ENCODE data around the gene CTNNAL1.

The CTNNAL1 gene

DNA sequence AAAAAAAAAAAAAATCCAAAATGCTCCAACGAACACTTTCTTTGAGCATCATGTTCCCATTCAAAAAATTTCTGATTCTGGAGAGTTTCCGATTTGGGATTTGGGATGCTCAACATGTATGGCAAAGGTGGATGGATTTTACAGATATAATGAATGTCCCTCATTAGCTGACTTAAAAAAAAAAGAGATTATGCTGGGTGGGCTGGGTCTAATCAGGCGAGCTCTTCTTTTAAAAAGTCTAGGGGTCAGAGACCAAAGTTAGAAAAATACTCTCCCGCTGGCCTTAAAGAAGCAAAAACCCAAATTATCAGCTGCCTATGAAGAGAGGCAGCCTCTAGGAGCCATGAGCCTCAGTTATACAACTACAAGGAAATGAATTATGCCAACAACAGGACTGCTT, 15.2 kb upstream of the CTNNAL1 start:
- DNase-seq (ENCODE audit: low spot score): no peak

- DNase-seq (ENCODE audit: low spot score): no peak
These were observed 13.9 kb upstream of the CTNNAL1 start for GRCh38 chr9:109027176-109027575.

GRCh38 chr9:109026306-109026705, 13.0 kb upstream of the CTNNAL1 start:
- DNase-seq (ENCODE audit: low spot score): no peak

- DNase-seq (ENCODE audit: low spot score): no peak
These were observed 9.6 kb upstream of the CTNNAL1 start for GRCh38 chr9:109022873-109023272.

- DNase-seq (ENCODE audit: low spot score): no peak
These were observed 7.5 kb upstream of the CTNNAL1 start for GRCh38 chr9:109020581-109021511.

DNA sequence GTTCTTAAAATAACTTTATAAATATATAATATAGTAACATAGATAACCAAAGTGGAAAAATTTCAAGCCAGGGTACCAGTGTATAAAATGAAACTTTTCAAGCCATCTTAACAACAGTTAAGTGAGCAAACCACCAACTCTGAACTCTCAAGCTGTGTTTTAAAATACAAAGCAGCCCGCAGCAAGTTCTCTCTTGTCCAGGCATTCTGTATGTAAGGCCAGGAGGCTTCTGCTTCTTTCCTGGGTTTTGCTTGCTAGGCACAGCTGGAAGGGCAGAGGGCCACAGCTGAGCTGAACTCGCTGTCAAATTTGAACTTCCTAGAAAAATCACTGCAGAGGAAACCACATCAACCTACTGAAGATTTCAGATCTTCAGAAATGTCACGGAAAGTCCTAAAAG, 6.8 kb upstream of the CTNNAL1 start:
- no peak for DNase-seq (ENCODE audit: low spot score)

- no peak for DNase-seq (ENCODE audit: low spot score)
These were observed 6.1 kb upstream of the CTNNAL1 start for GRCh38 chr9:109019420-109019819.

- no peak for DNase-seq (ENCODE audit: low spot score)
These were observed 4.2 kb upstream of the CTNNAL1 start for GRCh38 chr9:109017493-109017892.

DNA sequence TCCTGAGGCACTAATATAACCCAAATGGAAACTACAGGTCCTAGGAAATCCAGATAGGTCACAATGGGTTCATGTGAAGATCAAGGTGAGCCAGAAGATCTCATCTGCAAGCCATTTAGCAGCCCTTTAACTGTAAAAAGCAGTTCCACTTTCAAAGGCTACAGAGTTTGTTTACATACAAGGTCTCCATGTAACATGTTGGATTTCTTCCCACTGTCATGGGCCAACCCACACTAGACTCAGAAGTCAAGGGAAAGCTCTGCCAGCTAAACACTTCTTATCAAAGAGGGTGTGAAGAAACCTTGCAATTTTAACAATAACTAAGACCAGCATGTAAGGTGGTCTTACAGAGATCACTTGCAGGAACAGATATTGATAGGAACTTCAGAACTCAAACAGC, 3.8 kb upstream of the CTNNAL1 start:
- DNase-seq (ENCODE audit: low spot score): no peak

DNA sequence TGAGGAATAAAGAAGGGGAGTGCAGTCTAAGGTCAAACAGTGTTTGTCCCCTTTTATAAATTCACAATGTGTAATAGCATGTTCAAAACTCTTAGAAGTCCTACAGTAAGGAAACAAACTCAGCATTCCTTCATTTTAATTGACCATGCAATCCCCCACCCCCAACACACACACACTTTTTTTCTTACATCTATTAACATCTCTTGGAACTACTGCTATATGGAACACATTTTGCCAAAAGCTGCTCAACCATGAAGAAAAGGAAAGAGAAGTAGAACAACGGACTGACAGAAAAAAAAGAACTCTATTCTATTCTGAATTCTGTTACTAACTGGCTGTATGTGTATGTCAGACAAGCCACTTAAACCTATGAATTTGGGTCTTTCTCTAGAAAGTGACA, 2.8 kb upstream of the CTNNAL1 start:
- no peak for DNase-seq (ENCODE audit: low spot score)

DNA sequence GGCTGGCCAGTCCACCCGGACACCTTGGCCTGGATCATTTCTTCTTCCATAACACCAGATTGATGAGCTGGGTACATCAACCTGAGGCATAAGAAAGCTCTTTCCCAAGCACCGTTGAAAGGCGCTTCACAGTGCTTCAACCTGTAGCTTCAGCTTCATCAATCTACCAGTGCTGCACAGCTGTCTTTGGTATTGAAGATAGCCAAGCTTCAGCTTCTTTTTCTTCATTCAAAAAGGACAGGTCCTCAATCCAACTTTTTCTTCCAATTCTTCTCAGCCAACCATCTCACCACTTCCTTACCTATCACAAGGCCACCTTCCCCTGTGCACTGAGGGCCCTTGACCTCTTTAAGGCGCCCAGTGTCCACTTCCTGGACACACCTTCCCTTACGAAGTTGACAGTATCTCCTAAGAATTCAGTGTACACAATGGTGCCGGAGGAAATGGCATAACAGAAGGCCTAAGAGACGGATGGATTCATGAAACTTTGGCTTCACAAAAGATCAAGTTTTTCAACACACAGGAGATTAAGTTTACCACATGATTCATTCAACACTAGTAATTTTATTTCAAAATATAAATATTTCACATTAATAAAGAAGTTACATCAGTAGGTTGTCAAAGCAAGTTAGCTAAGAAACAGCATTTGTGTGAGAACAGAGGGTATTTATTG, 1.4 kb upstream of the CTNNAL1 start:
- DNase-seq (ENCODE audit: low spot score): no peak

DNA sequence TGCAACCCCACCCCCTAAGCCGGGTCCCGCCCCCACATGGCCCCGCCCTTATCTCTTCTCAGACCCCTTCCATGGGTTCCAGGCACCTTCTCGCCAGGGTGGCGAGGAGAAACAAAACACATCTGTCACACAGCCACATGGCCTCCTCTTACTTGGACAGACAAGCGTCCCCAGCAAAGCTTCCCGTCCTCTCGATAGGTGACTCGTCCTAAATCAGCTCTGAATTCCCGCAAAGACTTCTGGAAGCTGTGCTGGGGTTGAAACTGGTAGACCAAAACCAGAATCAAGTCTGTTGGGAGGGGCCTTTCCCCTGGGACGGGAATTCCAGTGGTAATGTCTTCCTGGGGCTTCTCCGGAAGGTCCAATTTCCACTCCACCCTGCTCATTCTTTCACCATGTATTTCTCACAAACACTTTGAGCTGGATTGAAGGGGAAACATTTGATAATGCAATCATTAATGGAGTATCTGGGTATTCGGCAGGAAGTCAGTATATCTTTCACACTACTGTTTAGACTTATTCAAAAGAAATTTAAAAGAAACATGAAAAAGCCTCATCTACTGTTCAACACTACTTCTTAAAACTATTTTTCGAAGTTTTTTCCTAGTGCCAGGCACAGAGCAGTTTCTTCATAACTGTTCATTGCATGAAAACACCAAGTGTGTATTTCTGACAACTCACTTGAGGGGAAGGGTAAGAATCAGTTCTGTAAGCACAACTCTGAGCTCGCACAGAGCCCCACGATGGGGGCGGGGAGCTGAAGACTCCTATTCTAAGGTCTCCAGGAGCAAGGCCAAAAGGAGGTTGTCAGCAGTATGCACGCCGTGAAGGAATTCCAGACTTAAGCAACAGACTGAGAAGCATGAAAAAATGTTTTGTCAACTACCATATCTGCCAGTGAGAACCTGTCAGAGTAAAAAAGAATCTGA, 644 bp upstream of the CTNNAL1 start:
- DNase-seq (ENCODE audit: low spot score): peak; percentile 13

DNA sequence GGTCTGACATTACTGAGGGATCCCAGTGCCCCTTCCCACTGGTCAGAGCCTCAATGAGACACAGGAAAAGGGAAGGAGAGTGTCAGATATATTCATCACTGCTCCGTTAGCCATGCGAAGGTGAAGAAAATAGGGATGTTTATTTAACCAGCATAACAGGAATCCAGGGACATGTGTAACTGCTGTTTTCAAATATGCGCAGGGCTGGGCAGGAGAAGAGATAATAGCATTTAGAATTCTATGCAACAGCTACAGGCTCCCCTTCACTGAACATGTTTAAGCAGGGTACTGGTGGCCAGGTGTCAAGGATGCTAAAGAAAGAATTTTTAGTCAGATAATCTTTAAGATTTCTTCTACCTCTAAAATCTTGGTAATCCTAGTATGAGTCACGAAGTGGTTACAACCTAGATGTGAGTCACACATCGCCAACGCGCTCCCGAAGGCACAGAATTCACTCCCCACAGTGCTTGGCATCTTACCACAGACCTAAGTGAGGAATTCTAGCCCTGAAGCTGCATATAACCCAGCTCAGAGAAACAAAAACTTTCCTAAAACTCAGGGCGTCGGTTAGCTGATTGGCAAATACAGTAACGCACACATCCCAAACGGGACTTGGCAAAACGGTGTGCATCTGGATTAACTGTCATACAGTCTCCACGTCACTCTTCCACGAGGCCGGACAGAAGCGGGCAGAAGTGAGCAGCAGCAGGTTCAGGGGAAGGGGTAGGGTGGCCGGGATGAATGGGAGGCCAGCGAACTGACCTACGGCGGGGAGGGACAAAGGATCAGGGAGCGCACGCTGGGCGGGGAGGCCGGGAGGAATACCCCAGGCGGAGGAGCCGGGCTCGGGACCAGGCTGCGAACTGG, 1.1 kb downstream of the CTNNAL1 start:
- DNase-seq (ENCODE audit: low spot score): peak; percentile 82

DNA sequence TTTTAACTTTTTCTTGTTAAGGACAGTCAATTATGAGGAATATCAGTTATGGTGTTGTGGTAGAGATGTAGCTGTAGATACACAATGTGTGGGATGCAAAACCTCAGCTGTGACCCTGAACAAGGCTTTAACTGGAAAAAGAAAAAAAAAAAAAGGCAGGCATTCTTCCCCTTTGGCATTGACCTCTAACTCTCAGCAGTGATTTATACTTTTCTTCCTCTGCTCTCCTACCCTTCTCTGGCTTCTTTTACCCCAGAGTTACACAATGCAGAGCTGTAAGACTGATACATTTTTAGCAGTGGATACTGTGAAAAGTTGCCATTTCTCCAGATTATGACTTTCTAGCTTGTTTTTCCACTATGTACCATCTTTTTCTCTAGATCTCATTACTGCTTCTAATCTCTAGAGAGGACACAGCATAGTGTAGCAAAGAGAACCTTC, 2.0 kb downstream of the CTNNAL1 start:
- DNase-seq (ENCODE audit: low spot score): no peak

- peak; percentile 27 for DNase-seq (ENCODE audit: low spot score)
These were observed 2.6 kb downstream of the CTNNAL1 start for GRCh38 chr9:109010746-109011145.

DNA sequence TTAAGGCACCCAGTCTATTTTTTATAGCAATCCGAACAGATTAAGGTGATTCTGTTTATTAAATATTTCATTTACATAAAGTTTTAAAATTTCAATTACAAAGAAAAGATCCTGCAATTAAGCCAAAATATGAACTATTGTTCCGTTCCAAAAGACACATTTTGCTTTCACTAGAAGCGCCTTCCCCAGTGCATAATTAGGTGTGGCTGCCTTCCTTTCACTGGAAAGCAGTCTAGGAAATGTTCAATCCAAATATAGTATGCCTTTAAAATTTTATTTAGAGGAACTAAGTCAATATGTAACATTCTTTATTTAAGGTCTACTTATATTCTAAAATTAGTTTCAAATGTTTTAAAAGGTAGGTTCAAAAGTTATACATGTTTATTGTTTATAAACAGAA, 7.6 kb downstream of the CTNNAL1 start:
- no peak for DNase-seq (ENCODE audit: low spot score)

DNA sequence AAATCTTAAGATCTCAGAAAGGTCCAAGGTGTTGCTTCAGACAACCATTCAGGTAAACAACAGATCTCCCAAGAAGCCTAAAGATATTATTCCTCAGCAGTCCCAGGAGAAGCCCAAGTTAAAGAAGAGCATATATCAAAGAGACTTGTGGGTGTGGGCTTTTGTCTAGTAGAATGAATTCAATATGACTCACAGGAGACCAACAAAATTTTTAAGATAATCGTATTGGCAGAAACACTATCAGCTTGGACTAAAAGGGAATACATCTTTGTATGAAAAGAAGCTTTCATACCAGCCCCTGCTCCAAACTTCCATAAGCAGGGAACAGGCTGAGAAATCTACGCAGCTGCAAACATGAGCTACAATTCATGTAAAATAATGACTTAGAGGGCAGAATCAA, 10.2 kb downstream of the CTNNAL1 start:
- no peak for DNase-seq (ENCODE audit: low spot score)

DNA sequence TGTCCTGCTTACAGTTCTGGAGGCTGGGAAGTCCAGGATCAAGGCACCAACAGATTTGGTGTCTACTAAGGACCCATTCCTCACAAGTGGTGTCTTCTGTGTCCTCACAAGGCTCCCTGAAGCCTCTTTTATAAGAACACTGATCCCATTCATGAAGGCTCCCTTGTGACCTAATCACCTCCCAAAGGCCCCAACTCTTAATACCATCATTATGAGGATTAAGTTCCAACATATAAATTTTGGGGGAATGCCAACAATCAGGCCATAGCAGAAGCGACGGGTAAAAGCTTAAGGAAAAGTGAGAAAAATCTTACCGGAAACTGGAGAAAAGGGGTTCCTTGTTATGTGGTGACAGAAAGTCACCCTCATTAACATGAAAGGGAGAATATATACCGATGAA, 11.2 kb downstream of the CTNNAL1 start:
- DNase-seq (ENCODE audit: low spot score): peak; percentile 46

DNA sequence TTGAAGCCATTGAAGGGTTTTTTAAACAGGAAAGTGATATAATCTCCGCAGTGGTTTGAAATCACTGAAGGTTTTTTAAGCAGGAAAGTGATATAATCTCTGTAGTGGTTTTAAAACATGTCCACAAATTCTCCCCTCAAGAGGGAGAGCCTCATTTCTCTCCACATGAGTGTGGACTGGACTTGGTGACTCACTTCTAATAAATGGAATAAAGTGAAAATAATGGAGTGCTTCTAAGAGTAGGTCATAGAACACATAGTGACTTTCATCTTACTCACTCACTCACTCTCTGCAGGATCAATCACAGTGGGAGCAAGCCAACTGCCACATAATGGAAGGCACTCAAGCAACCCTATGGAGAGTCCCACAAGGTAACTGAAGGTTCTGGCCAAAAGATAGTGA, 12.0 kb downstream of the CTNNAL1 start:
- DNase-seq (ENCODE audit: low spot score): peak; percentile 60

DNA sequence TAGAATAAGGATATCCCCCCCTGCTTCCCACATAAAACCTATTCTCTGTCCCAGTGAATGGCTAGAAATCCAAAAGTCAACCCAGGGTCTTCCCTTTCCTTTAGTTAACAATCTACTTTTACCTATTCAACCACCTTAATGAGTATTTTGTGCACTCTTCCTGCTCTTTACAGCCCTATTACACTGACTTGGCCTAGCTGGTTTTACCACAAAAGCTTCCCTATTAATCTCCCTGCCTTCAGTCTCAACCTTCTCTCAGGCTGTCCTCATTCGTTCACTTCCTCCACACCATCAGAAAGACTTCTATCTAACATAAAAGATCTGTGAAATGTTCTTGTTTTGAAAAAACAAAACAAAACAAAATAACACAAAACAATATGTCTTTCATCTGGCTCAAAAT, 16.2 kb downstream of the CTNNAL1 start:
- DNase-seq (ENCODE audit: low spot score): no peak

- no peak for DNase-seq (ENCODE audit: low spot score)
These were observed 16.7 kb downstream of the CTNNAL1 start for GRCh38 chr9:108996643-108997042.

All from COLO829 (cell line).